GM23248 (cell line): ENCODE data around the gene TNPO3. TPM values are rescaled to one million over a fixed set of nuclear protein-coding genes. Genes with fewer than 3 reads are reported as not detected.

Experiments used
- DNase-seq: peaks from one replicate; pipeline ENCODE4 v3.0.0-alpha.2; 2015
- H2AFZ ChIP-seq: fragments of 200-600 bp; sonication (generic); 2 replicates; pipeline ENCODE4 v1.6.1; 2016; ENCODE audit warnings: antibody characterized with exemption
- H3F3A ChIP-seq: fragments of 200-600 bp; sonication (generic); 2 replicates; pipeline ENCODE4 v1.6.1; 2016; ENCODE audit warnings: mild to moderate bottlenecking, antibody characterized with exemption, mixed run types; ENCODE audit not compliant: insufficient read depth
- H3K27ac ChIP-seq: fragments of 200-600 bp; sonication (generic); 2 replicates; pipeline ENCODE4 v1.5.1; 2016; ENCODE audit warnings: mild to moderate bottlenecking
- H3K27me3 ChIP-seq: fragments of 200-600 bp; sonication (generic); replicated peaks from 2 replicates; pipeline ENCODE4 v1.6.1; 2016; ENCODE audit warnings: mild to moderate bottlenecking; ENCODE audit not compliant: insufficient read depth
- H3K36me3 ChIP-seq: fragments of 200-600 bp; sonication (generic); 2 replicates; pipeline ENCODE4 v1.6.1; 2016; ENCODE audit warnings: low read depth, mild to moderate bottlenecking
- H3K4me1 ChIP-seq: fragments of 200-600 bp; sonication (generic); 2 replicates; pipeline ENCODE4 v1.6.1; 2016; ENCODE audit warnings: mild to moderate bottlenecking; ENCODE audit not compliant: insufficient read depth
- H3K4me2 ChIP-seq: fragments of 200-600 bp; sonication (generic); one replicate; pipeline ENCODE4 v1.6.1; 2016; ENCODE audit warnings: mild to moderate bottlenecking; ENCODE audit not compliant: unreplicated experiment
- H3K4me3 ChIP-seq: fragments of 200-600 bp; sonication (generic); 2 replicates; pipeline ENCODE4 v1.5.1; 2016; ENCODE audit warnings: mild to moderate bottlenecking
- H3K79me2 ChIP-seq: fragments of 200-600 bp; sonication (generic); 2 replicates; pipeline ENCODE4 v1.6.1; 2016; ENCODE audit warnings: mild to moderate bottlenecking; ENCODE audit not compliant: insufficient read depth
- H3K9ac ChIP-seq: fragments of 200-600 bp; sonication (generic); 2 replicates; pipeline ENCODE4 v1.6.1; 2016; ENCODE audit warnings: mild to moderate bottlenecking
- H3K9me2 ChIP-seq: fragments of 200-600 bp; sonication (generic); 2 replicates; pipeline ENCODE4 v1.6.1; 2016; ENCODE audit warnings: mixed run types, mild to moderate bottlenecking, moderate library complexity; ENCODE audit not compliant: insufficient read depth
- H3K9me3 ChIP-seq: fragments of 200-600 bp; sonication (generic); one replicate; pipeline ENCODE4 v1.6.1; 2017; ENCODE audit warnings: low read depth
- H4K20me1 ChIP-seq: fragments of 200-600 bp; sonication (generic); 2 replicates; pipeline ENCODE4 v1.6.0; 2016; ENCODE audit not compliant: insufficient read depth
- EZH2 ChIP-seq: fragments of 200-600 bp; sonication (generic); IDR thresholded peaks from 2 replicates; pipeline ENCODE4 v1.6.1; 2018; ENCODE audit warnings: antibody characterized with exemption, mild to moderate bottlenecking; ENCODE audit not compliant: insufficient read depth, poor library complexity, severe bottlenecking
- EZH2phosphoT487 ChIP-seq: fragments of 200-600 bp; sonication (generic); IDR thresholded peaks from 2 replicates; pipeline ENCODE4 v1.6.1; 2018; ENCODE audit warnings: antibody characterized with exemption, moderate library complexity, mild to moderate bottlenecking, low read depth; ENCODE audit not compliant: insufficient read depth
- WGBS, 2 experiments: methylation state at CpG; one replicate each; pipeline ENCODE4 v1.1.6; 2015 to 2017; ENCODE audit warnings: low lambda C conversion rate in 2 of 2, low coverage in 1 of 2; ENCODE audit errors: missing lambda C conversion rate in 2 of 2; 5-methylcytosine and 5-hydroxymethylcytosine counted together
- in situ Hi-C: fragments of 300-500 bp; cut with MboI; formaldehyde crosslinking; loops from 2 replicates; pipeline ENCODE4 v1.15.0; 2020
- polyA plus RNA-seq: library from polyadenylated mRNA; unstranded; fragments of >200 nt; fragmentation: Nextera tagmentation; extraction: Ambion mirVana; gene quantifications from 2 replicates; pipeline ENCODE4 v1.2.1, GENCODE V29; 2016
- total RNA-seq: library from RNA; depleted of rRNA; stranded (reverse); fragments of >200 nt; shearing (Covaris generic); gene quantifications from 2 replicates; pipeline ENCODE4 v1.2.3, GENCODE V29; 2014

TNPO3 gene
- total and polyA plus RNA-seq, 2 experiments from 2014 or later, result 31.6 to 41.9 TPM

DNA sequence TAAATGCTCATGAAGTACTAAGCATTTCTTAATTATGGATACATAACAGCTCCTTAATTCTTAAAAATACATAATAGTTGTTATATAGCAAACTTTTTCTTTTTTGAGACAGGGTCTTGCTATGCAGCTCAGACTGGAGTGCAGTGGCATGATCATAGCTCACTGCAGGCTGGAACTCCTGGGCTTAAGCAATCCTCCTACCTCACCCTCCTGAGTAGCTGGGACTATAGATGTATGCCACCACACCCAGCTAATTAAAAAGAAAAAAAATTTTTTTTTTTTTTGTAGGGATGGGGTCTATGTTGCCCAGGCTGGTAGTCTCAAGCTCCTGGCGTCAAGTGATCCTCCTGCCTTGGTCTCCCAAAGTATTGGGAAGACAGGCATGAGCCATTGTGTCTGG, 86.3 kb downstream of the TNPO3 start:
- Histone ChIP-seq H3K4me1 (peaks cover 2% of the 10 kb centered on the region; the same call in 1 of the 2 replicates), H3K9me3 (no peaks in the 10 kb centered on the region), H3K27me3 (no peaks in the 10 kb centered on the region), H3K4me3 (no peak overlapping the region), H3K9me2 (no peaks in the 10 kb centered on the region), H4K20me1 (no peaks in the 10 kb centered on the region), H3K36me3 (peaks cover 65% of the 10 kb centered on the region), H2AFZ (no peak overlapping the region), H3K9ac (no peak overlapping the region), H3F3A (peaks cover 7% of the 10 kb centered on the region; the same call in 1 of the 2 replicates), H3K27ac (no peak overlapping the region), H3K4me2 (no peak overlapping the region), H3K79me2 (no peaks in the 10 kb centered on the region)
- no peak for DNase-seq
- in situ Hi-C loops, result no loop called here
- TF ChIP-seq EZH2, result no peak
- WGBS, 2 experiments, result 100% methylated on average over 1 of the region's 1 CpG

DNA sequence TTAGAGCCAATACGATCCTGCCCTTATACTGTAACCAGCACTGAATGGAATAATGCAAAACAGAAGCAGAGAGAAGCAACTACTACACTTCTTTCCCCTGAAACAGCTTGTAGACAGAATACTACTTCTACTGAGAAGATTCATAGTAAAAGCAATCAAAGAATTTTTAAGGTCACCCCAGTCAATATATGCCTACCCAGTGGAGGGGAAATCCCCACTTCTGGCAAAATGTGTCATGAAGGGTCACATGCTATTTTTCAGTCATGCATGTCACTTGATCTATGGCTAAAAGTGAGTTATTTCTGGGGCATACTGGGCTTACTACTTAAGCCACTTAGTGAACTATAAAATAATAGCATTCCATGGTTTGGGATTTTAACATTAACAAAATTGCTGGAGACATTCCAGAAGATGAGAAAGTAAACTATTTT, 91.6 kb downstream of the TNPO3 start:
- no peaks in the 10 kb centered on the region for H3K9me2 ChIP-seq
- no peak overlapping the region for H3K27ac ChIP-seq
- no peaks in the 10 kb centered on the region for H4K20me1 ChIP-seq
- 14 to 23% methylated on average over 1 of the region's 1 CpG for WGBS, 2 experiments
- in situ Hi-C loops, result no loop called here
- H3K27me3 ChIP-seq, result no peaks in the 10 kb centered on the region
- DNase-seq, result peak; percentile 17
- no peak overlapping the region for H3K4me2 ChIP-seq
- H3K4me3 ChIP-seq, result no peak overlapping the region
- H3K9ac ChIP-seq, result no peak overlapping the region
- H3K9me3 ChIP-seq, result no peaks in the 10 kb centered on the region
- H3K79me2 ChIP-seq, result 0 out of 2 replicates have a peak, but pooled peaks cover 4% of the 10 kb centered on the region
- TF ChIP-seq EZH2 (no peak), EZH2phosphoT487 (no peak)
- peaks cover 13% of the 10 kb centered on the region for H3K4me1 ChIP-seq
- H3F3A ChIP-seq, result peaks cover 9% of the 10 kb centered on the region; the same call in 1 of the 2 replicates
- peaks cover 24% of the 10 kb centered on the region for H3K36me3 ChIP-seq
- no peak overlapping the region for H2AFZ ChIP-seq

DNA sequence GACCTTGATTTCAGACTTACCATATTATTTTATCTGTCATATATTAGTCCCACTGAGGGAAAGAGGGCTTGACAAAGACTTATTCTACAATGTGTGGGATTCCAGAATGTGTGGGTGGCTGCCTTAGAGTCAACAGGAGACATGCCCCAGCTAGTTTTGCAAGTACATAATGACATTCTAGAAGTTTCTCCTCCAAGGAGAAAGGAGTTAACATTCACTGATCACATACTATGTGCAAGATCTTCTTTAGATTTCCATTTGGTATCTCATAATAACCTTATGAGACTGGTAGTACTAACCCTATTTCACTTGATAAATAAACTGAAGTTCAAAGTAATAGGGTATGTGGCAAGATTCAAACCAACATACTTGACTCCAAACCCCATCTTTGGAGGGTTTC, 92.0 kb downstream of the TNPO3 start:
- H3K4me2 ChIP-seq, result no peak overlapping the region
- no peak overlapping the region for H3K27ac ChIP-seq
- H3K4me3 ChIP-seq, result no peak overlapping the region
- H3K4me1 ChIP-seq, result peaks cover 13% of the 10 kb centered on the region
- no peaks in the 10 kb centered on the region for H3K9me3 ChIP-seq
- H3F3A ChIP-seq, result peaks cover 9% of the 10 kb centered on the region; the same call in 1 of the 2 replicates
- DNase-seq, result no peak
- no peaks in the 10 kb centered on the region for H3K27me3 ChIP-seq
- in situ Hi-C loops, result no loop called here
- 0 out of 2 replicates have a peak, but pooled peaks cover 4% of the 10 kb centered on the region for H3K79me2 ChIP-seq
- H3K9me2 ChIP-seq, result no peaks in the 10 kb centered on the region
- peaks cover 24% of the 10 kb centered on the region for H3K36me3 ChIP-seq
- no peak overlapping the region for H3K9ac ChIP-seq
- H4K20me1 ChIP-seq, result no peaks in the 10 kb centered on the region
- no peak overlapping the region for H2AFZ ChIP-seq
- no peak for TF ChIP-seq EZH2
- TF ChIP-seq EZH2phosphoT487, result no peak

DNA sequence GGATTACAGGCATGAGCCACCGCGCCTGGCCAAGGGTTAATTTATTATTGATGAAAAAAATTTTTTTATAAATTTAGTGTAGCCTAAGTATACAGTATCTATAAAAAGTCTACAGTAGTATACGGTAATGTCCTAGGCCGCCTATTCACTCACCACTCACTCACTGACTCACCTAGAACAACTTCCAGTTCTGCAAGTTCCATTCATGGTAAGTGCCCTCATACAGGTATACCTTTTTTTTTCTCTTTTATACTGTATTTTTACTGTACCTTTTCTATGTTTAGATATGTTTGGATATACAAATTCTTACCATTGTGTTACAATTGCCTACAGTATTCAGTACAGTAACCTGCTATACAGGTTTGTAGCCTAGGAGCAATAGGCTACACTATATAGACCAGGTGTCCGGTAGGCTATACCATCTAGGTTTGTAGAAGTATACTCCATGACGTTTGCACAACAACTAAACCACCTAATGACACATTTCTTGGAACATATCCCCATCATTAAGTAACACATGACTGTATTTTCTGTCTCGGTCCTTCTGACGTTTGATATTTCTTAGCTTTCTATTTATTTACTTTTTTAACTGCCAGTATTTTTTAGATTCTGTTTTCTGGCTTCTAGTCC, 93.8 kb downstream of the TNPO3 start:
- Histone ChIP-seq H3K4me2 (no peak overlapping the region), H3F3A (peaks cover 13% of the 10 kb centered on the region; the same call in 1 of the 2 replicates), H3K79me2 (0 out of 2 replicates have a peak, but pooled peaks cover 4% of the 10 kb centered on the region), H3K9me2 (no peaks in the 10 kb centered on the region), H3K27me3 (no peaks in the 10 kb centered on the region), H3K27ac (no peak overlapping the region), H2AFZ (no peak overlapping the region), H4K20me1 (no peaks in the 10 kb centered on the region), H3K9ac (no peak overlapping the region), H3K4me1 (peaks cover 13% of the 10 kb centered on the region), H3K4me3 (no peak overlapping the region), H3K36me3 (peaks cover 17% of the 10 kb centered on the region), H3K9me3 (no peaks in the 10 kb centered on the region)
- TF ChIP-seq EZH2, result no peak
- TF ChIP-seq EZH2phosphoT487, result no peak
- 80 to 81% methylated on average over 8 of the region's 8 CpGs for WGBS, 2 experiments
- peak; percentile 28 for DNase-seq
- in situ Hi-C loops, result no loop called here
